NCI-H524 treated with DMSO at 0.1 percent for 48 hours (cell line): ENCODE data around the gene PRELP.

ENCODE experiments used
- DNase-seq: peaks from one replicate; lab custom pipeline; 2025; lab: John Stamatoyannopoulos, UW

The PRELP gene

GRCh38 chr1:203478231-203478630 is 2.6 kb downstream of the PRELP start:
- no peak for DNase-seq

GRCh38 chr1:203478986-203479385 is 3.4 kb downstream of the PRELP start:
- no peak for DNase-seq

- DNase-seq: no peak
Observed at GRCh38 chr1:203479646-203480045, 4.0 kb downstream of the PRELP start.

- no peak for DNase-seq
Observed at GRCh38 chr1:203480084-203480483, 4.5 kb downstream of the PRELP start.

- no peak for DNase-seq
Observed at GRCh38 chr1:203480525-203481084, 5.0 kb downstream of the PRELP start.

- no peak for DNase-seq
Observed at GRCh38 chr1:203481196-203481595, 5.6 kb downstream of the PRELP start.

DNA sequence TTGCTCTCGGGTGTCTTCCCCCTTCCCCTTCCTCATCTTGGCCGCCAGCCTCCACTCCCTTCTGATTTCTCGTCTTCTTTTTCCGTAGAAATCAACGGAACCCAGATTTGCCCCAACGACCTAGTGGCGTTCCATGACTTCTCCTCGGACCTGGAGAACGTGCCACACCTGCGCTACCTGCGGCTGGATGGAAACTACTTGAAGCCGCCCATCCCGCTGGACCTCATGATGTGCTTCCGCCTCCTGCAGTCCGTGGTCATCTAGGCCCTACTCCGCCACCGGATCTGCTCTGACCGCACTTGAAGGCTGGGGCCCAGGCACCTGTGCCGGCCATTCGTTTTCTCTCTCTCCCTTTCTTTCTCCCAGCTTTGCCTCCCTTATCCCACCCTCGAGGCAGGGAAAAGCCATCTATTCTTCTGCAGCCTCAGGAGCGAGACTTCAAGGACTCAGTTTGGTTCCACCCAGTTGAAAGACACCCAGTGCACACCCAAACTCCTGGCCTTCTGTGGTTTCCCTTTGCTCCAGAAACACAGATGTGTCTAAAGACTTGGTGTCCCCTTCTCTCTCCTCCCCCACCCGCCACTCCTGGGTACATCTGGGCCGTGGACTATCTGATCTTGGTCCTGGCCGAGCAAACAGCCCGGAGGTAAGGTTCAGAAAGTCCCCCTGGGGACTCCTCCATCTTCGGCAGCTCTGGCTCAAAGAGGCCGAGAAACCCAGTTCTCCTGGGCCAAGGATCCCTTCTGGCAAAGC is 11.2 kb downstream of the PRELP start:
- DNase-seq: no peak

- DNase-seq: no peak
Observed at GRCh38 chr1:203488539-203488938, 12.9 kb downstream of the PRELP start.

DNA sequence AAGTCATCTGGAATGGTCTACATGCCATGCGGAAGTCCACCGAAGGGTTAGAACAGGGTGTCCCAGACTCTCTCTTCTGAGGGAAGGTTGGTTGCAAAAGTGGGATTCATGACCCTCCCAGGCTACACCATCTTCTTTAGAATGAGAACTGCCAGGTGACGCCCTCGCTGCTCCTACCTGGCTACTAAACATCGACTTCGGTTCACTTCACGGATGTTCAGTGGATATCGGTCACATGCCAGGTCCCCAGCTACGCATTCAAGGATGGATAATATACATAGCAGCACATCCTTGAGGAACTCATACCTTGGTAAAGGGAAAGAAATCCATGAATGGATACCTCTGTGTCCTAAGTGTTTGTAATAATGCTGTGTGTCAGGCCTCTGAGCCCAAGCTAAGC is 15.0 kb downstream of the PRELP start:
- no peak for DNase-seq

- DNase-seq: peak; percentile 76
Observed at GRCh38 chr1:203491664-203492063, 16.1 kb downstream of the PRELP start.

DNA sequence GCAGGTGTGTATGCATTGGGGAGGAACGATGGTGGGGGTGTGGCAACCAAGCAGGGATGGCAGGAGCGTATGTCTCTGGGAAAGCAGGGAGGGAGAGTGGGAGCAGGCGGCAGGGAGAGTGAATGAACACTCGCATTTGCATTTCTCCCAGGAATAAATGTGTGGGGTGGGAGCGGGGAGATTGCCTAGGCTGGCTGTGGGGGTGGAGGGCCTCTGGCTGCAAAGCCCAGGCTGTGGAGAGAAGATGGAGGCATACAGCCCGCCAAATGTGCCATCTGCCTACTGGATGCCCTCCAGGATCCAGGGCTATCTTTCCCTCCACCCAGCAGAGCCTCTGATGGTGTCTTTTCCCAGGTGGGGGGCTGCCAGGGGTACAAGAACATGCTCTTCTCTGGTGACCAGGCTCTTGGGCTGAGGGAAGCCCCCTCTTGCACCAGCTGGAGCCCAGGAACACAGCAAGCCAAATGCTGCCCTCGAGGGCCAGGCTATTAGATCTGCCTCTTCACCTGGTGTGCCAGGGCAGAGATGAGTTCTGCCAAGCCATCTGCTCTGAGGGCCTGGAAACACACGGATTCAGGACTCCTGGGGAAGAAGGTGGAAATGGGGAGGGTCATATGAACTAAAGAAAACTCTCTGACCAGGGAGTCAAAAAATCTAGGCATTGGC is 16.6 kb downstream of the PRELP start:
- DNase-seq: peak; percentile 76

GRCh38 chr1:203492748-203493130 is 17.1 kb downstream of the PRELP start:
- DNase-seq: no peak

- DNase-seq: no peak
Observed at GRCh38 chr1:203493901-203494300, 18.3 kb downstream of the PRELP start, which contains the start of gene OPTC. Gene OPTC (plus strand): TSS chr1:203494153. CDS start chr1:203496006, 1,853 bp downstream.

- no peak for DNase-seq
Observed at GRCh38 chr1:203495845-203496244, 20.2 kb downstream of the PRELP start.

GRCh38 chr1:203497269-203497777 is 21.7 kb downstream of the PRELP start:
- no peak for DNase-seq

DNA sequence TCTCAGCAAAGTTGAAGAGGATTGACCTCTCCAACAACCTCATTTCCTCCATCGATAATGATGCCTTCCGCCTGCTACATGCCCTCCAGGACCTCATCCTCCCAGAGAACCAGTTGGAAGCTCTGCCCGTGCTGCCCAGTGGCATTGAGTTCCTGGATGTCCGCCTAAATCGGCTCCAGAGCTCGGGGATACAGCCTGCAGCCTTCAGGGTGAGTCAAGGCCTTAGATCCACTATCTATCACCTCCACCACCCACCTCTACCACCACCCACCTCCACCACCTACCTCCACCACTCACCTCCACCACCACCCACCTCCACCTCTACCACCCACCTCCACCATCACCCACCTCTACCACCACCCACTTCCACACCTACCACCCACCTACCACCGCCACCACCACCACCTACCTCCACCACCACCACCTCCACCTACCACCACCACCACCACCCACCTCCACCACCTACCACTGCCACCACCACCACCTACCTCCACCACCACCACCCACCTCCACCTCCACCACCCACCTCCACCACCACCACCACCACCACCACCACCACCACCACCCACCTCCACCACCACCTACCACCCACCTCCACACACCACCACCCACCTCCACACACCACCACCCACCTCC is 24.2 kb downstream of the PRELP start:
- DNase-seq: no peak

GRCh38 chr1:203500279-203500678 is 24.7 kb downstream of the PRELP start:
- DNase-seq: no peak

GRCh38 chr1:203503836-203504235 is 28.2 kb downstream of the PRELP start:
- DNase-seq: no peak

GRCh38 chr1:203504400-203505250 is 29.0 kb downstream of the PRELP start:
- peak; percentile 32 for DNase-seq

- no peak for DNase-seq
Observed at GRCh38 chr1:203505526-203506204, 30.1 kb downstream of the PRELP start.
